HepG2 (cell line): Measurements from ENCODE around the gene KPNB1. TPM values are rescaled to one million over a fixed set of nuclear protein-coding genes. Genes with fewer than 3 reads are reported as not detected.

Source experiments
- BORCS8-MEF2B ChIP-seq: sonication (generic); formaldehyde crosslinking; IDR thresholded peaks from 2 replicates; pipeline ENCODE4 v1.8.0; 2022; ENCODE audit warnings: mild to moderate bottlenecking, missing genetic modification reagents
- ETV6 ChIP-seq: sonication (generic); formaldehyde crosslinking; conservative IDR thresholded peaks from 2 replicates; pipeline ENCODE4 v1.4.0; 2020; ENCODE audit warnings: missing genetic modification reagents
- GTF2F1 ChIP-seq: fragments of 150-350 bp; IDR thresholded peaks from 2 replicates; pipeline ENCODE4 v1.6.1; 2014; ENCODE audit warnings: low read length
- PCBP1 ChIP-seq: fragments of 200-400 bp; formaldehyde crosslinking; IDR thresholded peaks from 2 replicates; pipeline ENCODE4 v1.6.1; 2017; ENCODE audit warnings: mild to moderate bottlenecking, low read depth, low read length, borderline replicate concordance
- PHB2 ChIP-seq: fragments of 450-650 bp; IDR thresholded peaks from 2 replicates; pipeline ENCODE4 v1.6.1; 2018; ENCODE audit not compliant: partially characterized antibody
- SMYD3 ChIP-seq: sonication (generic); formaldehyde crosslinking; IDR thresholded peaks from 2 replicates; pipeline ENCODE4 v1.8.1; 2023; ENCODE audit warnings: mild to moderate bottlenecking, missing genetic modification reagents
- ZFP37 ChIP-seq: sonication (generic); formaldehyde crosslinking; IDR thresholded peaks from 2 replicates; pipeline ENCODE4 v1.4.0; 2020; ENCODE audit warnings: missing genetic modification reagents, borderline replicate concordance
- ZKSCAN5 ChIP-seq: sonication (generic); formaldehyde crosslinking; IDR thresholded peaks from 2 replicates; pipeline ENCODE4 v1.5.1; 2020; ENCODE audit warnings: mild to moderate bottlenecking, missing genetic modification reagents
- ZNF383 ChIP-seq: sonication (generic); formaldehyde crosslinking; IDR thresholded peaks from 2 replicates; pipeline ENCODE4 v1.4.0; 2020; ENCODE audit warnings: missing genetic modification reagents, mild to moderate bottlenecking, borderline replicate concordance
- ZNF746 ChIP-seq: sonication (generic); formaldehyde crosslinking; IDR thresholded peaks from 2 replicates; pipeline ENCODE4 v1.8.0; 2022; ENCODE audit warnings: mild to moderate bottlenecking, missing genetic modification reagents
- ZNF75D ChIP-seq: sonication (generic); formaldehyde crosslinking; IDR thresholded peaks from 2 replicates; pipeline ENCODE4 v1.8.1; 2023; ENCODE audit warnings: missing genetic modification reagents, mild to moderate bottlenecking, borderline replicate concordance
- polyA plus RNA-seq, 8 experiments: library from polyadenylated mRNA; depleted of rRNA in 3 of 8; stranded (reverse) in 7 of 8; unstranded in 1 of 8; fragments of >200 nt; fragmentation: Illumina TruSeq in 4 of 8; extraction: Trizol in 4 of 8; gene quantifications; 2 replicates each; pipeline versions ENCODE4 v1.2.1 to v1.2.3, GENCODE V29; 2011 to 2016; ENCODE audit warnings: low read depth in 4 of 8, missing spikeins in 1 of 8, mixed read lengths in 1 of 8; ENCODE audit not compliant: insufficient read depth in 1 of 8
- total RNA-seq, 5 experiments: library from RNA; depleted of rRNA; stranded (reverse); fragments of >200 nt; fragmentation: Illumina TruSeq; extraction: Trizol; gene quantifications; 2 replicates each; pipeline ENCODE4 v1.2.3, GENCODE V29; 2016; ENCODE audit warnings: low read depth in 1 of 5
- TF ChIP-seq, protein P1 (sequence below): conservative IDR thresholded peaks from 2 replicates; pipeline ENCODE4 v1.6.1; 2018; ENCODE audit warnings: missing genetic modification reagents
- TF ChIP-seq, protein P2 (sequence below): sonication (generic); formaldehyde crosslinking; IDR thresholded peaks from 2 replicates; pipeline ENCODE4 v1.4.0; 2020; ENCODE audit warnings: mild to moderate bottlenecking, low read depth, missing genetic modification reagents
- TF ChIP-seq, protein P3 (sequence below): sonication (generic); formaldehyde crosslinking; IDR thresholded peaks from 2 replicates; pipeline ENCODE4 v1.5.1; 2020; ENCODE audit warnings: mild to moderate bottlenecking, missing genetic modification reagents, moderate library complexity
- TF ChIP-seq, protein P4 (sequence below), 2 experiments: fragments of 450-650 bp in 1 of 2; sonication (generic) in 1 of 2; formaldehyde crosslinking; IDR thresholded peaks; 2 replicates each; pipeline versions ENCODE4 v1.5.0 to v1.8.0; 2020 to 2022; ENCODE audit warnings: mild to moderate bottlenecking in 1 of 2, missing genetic modification reagents in 1 of 2
- TF ChIP-seq, protein P5 (sequence below): sonication (generic); formaldehyde crosslinking; IDR thresholded peaks from 2 replicates; pipeline ENCODE4 v1.5.1; 2020; ENCODE audit warnings: missing genetic modification reagents, mild to moderate bottlenecking, borderline replicate concordance

KPNB1 gene
- total and polyA plus RNA-seq, 2 of the 13 experiments (the other 11 are each of a cell fraction or from before 2014, with no cell fraction given), result 164 to 424 TPM

DNA sequence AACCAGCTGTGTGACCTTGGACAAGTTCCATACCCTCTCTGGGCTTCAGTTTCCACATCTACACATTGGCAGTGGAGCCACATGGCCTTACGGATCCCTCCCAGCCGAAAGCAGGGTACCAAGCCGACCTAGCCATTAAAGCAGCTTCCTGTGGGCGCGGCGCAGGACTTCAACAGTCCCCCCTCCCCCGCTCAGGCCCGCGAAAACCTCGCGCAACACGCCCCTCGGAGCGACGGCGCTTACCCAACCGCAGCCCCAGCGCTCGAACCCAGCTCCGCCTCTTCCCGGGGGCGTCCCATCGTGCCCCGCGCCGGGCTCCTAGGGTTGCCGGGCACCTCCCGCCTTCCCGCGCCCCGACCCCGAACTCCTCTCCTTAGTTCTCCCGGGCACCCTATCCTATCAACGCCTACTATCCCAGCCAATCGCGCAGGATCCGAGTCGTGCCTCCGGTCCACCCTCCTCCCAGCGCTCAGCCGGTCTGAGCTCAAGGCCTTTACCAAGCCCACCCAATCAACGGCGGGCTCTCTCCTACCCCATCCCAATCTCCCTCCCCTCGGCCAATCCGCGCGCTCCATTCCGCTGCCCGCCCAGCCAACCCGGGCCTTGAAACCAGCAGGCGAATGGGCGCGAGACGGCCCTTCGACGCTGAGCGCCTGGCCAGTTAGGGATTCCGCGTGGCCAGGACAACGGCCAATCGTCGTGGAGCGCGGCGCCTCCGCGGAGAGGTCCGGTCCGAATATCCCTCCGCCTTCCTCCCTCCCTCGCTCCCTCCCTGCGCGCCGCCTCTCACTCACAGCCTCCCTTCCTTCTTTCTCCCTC, at the start of gene KPNB1 (continued):
- TF ChIP-seq, protein P1, sequence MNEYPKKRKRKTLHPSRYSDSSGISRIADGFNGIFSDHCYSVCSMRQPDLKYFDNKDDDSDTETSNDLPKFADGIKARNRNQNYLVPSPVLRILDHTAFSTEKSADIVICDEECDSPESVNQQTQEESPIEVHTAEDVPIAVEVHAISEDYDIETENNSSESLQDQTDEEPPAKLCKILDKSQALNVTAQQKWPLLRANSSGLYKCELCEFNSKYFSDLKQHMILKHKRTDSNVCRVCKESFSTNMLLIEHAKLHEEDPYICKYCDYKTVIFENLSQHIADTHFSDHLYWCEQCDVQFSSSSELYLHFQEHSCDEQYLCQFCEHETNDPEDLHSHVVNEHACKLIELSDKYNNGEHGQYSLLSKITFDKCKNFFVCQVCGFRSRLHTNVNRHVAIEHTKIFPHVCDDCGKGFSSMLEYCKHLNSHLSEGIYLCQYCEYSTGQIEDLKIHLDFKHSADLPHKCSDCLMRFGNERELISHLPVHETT (CRISPR knock-in tag), result peak; percentile 91
- TF ChIP-seq PHB2, result no peak
- 0 out of 2 replicates have a peak, but pooled peaks have one; percentile 18 for TF ChIP-seq GTF2F1
- TF ChIP-seq ETV6 (CRISPR knock-in tag), result peak; percentile 86; the same call in 1 of the 2 replicates
- TF ChIP-seq ZNF746 (CRISPR knock-in tag), result peak; percentile 90; the same call in 1 of the 2 replicates
- peak; percentile 94 for TF ChIP-seq BORCS8-MEF2B (CRISPR knock-in tag)
- peak; percentile 85; the same call in 1 of the 2 replicates for TF ChIP-seq ZNF383
- TF ChIP-seq, protein P2, sequence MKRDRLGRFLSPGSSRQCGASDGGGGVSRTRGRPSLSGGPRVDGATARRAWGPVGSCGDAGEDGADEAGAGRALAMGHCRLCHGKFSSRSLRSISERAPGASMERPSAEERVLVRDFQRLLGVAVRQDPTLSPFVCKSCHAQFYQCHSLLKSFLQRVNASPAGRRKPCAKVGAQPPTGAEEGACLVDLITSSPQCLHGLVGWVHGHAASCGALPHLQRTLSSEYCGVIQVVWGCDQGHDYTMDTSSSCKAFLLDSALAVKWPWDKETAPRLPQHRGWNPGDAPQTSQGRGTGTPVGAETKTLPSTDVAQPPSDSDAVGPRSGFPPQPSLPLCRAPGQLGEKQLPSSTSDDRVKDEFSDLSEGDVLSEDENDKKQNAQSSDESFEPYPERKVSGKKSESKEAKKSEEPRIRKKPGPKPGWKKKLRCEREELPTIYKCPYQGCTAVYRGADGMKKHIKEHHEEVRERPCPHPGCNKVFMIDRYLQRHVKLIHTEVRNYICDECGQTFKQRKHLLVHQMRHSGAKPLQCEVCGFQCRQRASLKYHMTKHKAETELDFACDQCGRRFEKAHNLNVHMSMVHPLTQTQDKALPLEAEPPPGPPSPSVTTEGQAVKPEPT, result peak; percentile 96; the same call in 1 of the 2 replicates
- TF ChIP-seq SMYD3 (CRISPR knock-in tag), result peak; percentile 55; the same call in 1 of the 2 replicates
- TF ChIP-seq ZFP37 (CRISPR knock-in tag), result peak; percentile 21
- TF ChIP-seq PCBP1, result no peak; the same call in 1 of the 2 replicates
- TF ChIP-seq, protein P3, sequence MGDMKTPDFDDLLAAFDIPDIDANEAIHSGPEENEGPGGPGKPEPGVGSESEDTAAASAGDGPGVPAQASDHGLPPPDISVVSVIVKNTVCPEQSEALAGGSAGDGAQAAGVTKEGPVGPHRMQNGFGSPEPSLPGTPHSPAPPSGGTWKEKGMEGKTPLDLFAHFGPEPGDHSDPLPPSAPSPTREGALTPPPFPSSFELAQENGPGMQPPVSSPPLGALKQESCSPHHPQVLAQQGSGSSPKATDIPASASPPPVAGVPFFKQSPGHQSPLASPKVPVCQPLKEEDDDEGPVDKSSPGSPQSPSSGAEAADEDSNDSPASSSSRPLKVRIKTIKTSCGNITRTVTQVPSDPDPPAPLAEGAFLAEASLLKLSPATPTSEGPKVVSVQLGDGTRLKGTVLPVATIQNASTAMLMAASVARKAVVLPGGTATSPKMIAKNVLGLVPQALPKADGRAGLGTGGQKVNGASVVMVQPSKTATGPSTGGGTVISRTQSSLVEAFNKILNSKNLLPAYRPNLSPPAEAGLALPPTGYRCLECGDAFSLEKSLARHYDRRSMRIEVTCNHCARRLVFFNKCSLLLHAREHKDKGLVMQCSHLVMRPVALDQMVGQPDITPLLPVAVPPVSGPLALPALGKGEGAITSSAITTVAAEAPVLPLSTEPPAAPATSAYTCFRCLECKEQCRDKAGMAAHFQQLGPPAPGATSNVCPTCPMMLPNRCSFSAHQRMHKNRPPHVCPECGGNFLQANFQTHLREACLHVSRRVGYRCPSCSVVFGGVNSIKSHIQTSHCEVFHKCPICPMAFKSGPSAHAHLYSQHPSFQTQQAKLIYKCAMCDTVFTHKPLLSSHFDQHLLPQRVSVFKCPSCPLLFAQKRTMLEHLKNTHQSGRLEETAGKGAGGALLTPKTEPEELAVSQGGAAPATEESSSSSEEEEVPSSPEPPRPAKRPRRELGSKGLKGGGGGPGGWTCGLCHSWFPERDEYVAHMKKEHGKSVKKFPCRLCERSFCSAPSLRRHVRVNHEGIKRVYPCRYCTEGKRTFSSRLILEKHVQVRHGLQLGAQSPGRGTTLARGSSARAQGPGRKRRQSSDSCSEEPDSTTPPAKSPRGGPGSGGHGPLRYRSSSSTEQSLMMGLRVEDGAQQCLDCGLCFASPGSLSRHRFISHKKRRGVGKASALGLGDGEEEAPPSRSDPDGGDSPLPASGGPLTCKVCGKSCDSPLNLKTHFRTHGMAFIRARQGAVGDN, result peak; percentile 96
- TF ChIP-seq, protein P4, sequence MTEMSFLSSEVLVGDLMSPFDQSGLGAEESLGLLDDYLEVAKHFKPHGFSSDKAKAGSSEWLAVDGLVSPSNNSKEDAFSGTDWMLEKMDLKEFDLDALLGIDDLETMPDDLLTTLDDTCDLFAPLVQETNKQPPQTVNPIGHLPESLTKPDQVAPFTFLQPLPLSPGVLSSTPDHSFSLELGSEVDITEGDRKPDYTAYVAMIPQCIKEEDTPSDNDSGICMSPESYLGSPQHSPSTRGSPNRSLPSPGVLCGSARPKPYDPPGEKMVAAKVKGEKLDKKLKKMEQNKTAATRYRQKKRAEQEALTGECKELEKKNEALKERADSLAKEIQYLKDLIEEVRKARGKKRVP (CRISPR knock-in tag; IDR thresholded peaks at IDR 0.05), result peak in 1 of 2 experiments; percentile 80; a peak in 2 of 4 replicates
- peak; percentile 63; the same call in 1 of the 2 replicates for TF ChIP-seq ZKSCAN5 (CRISPR knock-in tag)
- TF ChIP-seq, protein P5, sequence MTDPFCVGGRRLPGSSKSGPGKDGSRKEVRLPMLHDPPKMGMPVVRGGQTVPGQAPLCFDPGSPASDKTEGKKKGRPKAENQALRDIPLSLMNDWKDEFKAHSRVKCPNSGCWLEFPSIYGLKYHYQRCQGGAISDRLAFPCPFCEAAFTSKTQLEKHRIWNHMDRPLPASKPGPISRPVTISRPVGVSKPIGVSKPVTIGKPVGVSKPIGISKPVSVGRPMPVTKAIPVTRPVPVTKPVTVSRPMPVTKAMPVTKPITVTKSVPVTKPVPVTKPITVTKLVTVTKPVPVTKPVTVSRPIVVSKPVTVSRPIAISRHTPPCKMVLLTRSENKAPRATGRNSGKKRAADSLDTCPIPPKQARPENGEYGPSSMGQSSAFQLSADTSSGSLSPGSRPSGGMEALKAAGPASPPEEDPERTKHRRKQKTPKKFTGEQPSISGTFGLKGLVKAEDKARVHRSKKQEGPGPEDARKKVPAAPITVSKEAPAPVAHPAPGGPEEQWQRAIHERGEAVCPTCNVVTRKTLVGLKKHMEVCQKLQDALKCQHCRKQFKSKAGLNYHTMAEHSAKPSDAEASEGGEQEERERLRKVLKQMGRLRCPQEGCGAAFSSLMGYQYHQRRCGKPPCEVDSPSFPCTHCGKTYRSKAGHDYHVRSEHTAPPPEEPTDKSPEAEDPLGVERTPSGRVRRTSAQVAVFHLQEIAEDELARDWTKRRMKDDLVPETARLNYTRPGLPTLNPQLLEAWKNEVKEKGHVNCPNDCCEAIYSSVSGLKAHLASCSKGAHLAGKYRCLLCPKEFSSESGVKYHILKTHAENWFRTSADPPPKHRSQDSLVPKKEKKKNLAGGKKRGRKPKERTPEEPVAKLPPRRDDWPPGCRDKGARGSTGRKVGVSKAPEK (CRISPR knock-in tag), result no peak
- no peak; the same call in 1 of the 2 replicates for TF ChIP-seq ZNF75D
